GM18511 (cell line): ENCODE data around the gene RAB11FIP4.

ENCODE experiments used
- ATAC-seq: cut with Tn5 transposase; IDR thresholded peaks from one replicate; pipeline ENCODE4 v1.9.1; 2021; ENCODE audit warnings: mild to moderate bottlenecking, moderate library complexity; ENCODE audit not compliant: unreplicated experiment

RAB11FIP4 gene

GRCh38 chr17:31522284-31522931, 130.9 kb downstream of the RAB11FIP4 start:
- ATAC-seq: no peak

DNA sequence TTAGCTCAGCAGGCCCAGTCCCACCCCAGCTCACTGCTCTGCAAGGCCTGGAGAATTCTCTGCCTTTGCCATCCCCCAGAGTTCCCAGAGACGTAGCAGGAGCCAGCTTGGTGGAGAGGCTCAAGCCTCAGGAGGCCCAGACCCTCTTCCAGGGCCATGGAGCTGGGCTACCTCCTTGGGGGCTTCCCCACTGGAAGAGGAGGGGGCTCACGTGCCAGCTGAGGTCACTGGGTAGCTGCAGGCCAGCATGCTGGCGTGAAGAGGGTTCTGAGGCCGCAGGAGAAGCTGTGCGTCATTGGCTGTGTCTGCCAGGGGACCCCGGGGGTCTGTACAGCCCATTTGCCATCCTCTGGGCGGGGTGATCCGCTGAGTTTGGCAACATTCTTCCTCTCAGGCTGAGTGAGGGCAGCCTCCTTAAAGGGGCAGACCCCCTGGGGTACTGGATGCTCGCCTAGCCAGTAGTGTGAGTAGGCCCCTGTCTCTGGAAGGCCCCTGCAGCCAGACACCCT, 131.6 kb downstream of the RAB11FIP4 start:
- no peak for ATAC-seq

DNA sequence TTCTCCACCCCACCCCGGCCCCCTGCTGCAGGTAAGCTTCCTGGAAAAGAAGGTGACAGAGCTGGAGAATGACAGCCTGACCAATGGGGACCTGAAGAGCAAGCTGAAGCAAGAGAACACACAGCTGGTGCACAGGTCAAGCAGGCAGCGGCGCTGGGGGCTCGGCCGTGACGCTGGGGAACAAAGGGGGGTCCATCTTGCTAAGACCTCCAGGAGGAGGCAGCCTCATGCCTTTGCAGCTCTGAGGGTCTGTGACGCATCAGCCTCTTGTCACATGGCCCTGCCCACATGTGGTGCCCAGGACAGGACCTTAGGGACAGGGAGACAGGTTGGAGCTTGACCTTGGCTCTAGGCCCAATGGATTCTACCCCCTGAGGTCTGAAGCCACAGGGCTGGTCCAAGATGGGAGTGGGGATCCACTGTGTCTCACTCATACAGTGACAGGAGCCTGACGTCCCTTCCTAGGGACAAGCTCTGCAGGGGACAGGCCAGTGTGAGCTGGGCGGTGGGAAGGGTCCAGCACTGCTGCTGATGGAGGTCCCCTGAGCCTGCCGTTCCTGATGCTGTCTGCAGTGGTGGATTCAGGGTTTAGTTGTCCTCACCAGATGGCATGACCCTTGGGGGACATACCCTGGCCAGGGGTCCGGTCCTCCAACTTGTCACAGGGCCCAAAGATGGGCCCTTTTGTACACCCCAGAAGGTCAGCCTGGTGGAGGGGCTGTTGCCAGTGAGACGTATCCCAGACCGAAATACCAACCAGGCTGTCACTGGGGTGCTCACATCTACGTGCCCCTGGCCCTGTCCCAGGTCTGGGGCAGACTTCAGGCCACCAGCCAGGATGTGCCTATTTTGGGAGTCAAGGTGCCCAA, 132.6 kb downstream of the RAB11FIP4 start:
- ATAC-seq: no peak

DNA sequence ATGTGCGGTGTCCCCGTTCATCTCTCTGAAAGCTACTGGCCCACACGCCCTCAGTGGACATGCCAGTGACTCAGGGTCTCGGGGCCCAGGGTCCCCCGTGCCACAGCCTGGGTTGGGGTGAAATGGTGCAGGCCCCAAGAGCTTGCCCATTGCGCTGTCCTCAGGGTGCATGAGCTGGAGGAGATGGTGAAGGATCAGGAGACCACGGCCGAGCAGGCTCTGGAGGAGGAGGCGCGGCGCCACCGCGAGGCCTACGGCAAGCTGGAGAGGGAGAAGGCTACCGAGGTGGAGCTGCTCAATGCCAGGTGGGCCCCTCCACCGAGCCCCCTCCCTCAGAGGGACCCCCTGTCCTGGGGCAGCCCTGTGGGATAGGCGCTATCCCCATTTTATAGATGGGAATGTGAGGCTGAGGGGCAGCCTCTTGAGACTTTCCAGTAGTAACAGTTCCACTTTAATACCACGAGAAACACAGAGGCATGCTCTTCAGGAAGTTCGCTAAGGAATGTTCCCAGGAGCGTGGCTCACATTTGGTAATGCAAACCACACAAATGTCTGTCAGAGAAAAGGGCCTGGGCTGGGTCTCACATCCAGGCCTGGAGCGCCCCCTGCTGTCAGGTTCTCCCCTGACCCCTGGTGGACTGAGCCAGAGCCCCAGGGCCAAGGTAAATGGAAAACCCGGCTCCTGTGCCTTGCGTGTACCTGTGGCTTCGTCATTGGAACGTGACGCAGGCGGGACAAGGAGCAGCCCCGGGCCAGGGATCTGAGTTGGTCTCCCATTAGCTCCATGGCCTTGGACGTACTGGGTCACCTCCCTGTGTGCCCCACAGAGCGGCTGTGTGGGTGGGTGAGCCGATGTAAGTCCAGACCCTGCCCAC, 133.7 kb downstream of the RAB11FIP4 start:
- ATAC-seq: peak; percentile 43

DNA sequence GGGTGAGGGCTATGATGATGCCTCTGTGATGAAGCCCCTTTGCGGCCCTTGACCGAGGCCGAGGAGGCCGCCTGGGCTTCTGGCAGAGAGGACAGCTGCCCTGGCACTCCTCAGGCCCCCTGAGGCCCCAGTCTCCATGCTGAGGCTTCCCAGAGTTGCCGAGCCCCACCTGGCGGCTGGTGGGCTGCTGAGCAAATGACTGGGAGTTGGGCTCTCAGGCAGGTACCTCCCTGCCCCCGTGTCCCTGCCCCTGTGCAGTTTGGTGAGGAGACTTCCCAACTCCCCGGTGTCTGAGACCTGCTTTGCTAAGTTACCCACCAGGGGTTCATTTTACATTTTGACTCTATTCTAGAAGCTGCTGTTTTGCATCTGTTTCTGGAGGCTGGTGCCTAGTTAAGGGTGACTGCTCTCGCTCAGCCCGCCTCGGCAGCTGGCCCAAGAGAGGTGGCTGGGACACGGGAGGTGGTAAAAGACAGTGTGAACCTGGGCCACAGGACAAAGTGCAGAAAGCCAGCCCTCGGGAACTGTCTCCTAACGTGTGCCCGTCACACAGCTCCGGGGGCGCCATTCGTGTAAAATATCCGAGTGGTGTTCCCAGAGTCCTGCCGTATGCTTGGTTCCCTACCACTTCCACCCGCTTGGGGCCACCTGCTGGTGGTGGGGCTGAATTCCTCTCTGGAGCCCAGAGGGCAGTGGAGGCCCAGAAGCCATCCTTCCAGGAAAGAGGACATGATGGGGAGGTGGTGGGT, 134.5 kb downstream of the RAB11FIP4 start:
- ATAC-seq: no peak

DNA sequence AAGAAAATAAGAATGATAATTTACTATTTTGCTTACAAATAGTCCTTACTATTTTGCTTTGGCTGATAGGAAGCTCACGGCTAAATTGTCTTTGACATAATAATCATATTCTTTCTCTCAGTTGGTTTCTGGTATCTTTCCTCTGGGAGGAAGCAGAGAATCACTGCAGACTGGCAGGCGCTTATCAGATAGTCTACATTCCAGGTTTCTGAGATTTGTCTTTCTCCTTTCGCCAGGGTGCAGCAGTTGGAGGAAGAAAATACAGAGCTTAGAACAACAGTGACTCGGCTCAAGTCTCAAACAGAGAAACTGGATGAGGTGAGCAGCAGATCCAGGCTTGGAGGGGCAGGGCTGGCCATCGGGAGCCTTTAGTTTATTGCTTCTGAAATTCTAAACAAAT, 136.1 kb downstream of the RAB11FIP4 start:
- ATAC-seq: no peak

DNA sequence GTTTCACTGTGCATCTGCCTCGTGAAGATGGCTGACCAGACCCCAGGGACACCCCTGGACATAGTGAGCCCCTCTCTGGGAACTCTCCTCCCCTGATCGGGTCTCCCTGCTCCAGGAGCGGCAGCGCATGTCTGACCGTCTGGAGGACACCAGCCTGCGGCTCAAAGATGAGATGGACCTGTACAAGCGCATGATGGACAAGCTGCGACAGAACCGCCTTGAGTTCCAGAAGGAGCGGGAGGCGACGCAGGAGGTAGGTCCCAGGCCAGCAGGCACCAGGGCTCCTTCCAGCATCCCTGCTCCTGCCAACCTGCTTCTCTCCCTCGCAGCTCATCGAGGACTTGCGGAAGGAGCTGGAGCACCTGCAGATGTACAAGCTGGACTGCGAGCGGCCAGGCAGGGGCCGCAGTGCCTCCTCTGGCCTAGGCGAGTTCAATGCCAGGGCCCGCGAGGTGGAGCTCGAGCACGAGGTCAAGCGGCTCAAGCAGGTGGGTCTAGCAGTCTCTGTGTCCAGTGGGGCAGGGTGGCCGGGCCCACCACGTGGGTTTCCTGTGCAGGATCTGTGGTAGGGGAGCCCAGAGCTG, 136.9 kb downstream of the RAB11FIP4 start:
- no peak for ATAC-seq

DNA sequence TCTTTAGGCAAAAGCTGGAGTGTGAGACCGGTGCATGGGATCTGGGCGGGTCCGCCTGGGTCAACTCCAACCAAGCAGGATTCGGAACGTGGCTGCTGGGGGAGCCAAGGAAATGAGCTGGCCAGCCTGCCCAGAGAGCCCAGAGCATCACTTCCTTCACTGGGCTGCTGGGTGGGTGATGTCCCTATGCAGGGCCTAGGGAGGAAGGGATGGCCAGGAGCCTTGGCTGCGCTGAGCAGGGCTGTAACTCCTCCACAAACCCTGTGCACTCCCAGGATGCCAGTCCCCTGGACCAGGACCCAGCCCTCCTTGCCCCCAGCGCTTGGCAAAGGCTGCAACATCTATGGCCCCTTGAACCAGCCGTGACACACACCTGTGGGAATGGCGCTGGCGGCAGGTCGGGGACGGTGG, 138.4 kb downstream of the RAB11FIP4 start:
- no peak for ATAC-seq

DNA sequence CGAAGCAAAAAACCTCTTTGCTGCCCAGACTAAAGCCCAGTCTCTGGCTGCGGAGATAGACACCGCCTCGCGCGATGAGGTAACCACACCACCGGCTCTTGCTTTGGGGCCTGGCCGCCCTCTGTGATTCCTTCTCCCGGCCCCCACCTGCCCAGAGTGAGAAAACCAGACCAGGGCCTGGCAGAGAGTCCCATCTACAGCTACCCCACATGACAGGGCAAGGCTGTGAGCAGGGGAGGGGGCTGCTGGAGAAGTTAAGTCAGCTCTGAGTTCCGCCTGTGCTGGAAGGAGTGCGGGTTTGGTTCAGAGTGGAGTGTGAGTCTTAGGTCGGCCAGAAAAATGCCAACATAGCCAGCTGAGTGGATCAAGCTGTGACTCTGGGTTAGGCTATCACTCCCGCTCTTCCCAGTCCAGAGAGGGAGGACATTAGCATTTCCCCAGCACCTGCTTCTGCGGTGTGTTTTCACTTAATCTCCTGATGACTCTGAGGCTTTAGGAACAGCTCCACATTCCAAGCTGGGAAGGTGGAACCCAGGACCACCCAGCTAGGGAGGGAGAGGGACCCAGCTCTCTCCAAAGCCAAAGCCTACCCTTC, 139.0 kb downstream of the RAB11FIP4 start:
- ATAC-seq: no peak

DNA sequence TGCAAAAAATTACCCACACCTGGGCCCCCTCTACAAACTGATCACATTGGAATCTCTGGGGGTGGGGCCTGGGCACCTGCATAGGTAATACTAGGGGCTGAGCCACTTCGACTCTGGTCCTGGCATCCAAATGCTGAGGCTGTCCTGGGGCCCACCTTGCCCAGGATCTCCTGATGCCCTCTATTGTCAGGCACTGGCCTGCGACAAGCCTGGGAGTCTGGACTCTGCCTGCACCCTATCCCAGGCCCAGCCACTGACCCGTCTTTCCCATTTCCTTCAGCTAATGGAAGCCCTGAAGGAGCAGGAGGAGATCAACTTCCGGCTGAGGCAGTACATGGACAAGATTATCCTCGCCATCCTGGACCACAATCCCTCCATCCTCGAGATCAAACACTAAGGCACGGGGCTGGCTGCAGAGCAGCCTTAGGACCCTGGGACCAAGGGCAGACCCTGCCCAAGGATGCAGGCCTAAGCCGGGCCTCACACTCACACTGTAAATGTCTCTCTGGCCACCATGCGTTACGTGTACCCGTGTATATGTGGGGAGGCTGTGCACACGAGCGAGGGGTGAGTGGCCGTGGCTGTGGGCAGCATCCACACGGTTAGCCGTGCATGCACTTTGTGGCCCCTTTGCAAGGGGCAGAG, 140.0 kb downstream of the RAB11FIP4 start:
- no peak for ATAC-seq

DNA sequence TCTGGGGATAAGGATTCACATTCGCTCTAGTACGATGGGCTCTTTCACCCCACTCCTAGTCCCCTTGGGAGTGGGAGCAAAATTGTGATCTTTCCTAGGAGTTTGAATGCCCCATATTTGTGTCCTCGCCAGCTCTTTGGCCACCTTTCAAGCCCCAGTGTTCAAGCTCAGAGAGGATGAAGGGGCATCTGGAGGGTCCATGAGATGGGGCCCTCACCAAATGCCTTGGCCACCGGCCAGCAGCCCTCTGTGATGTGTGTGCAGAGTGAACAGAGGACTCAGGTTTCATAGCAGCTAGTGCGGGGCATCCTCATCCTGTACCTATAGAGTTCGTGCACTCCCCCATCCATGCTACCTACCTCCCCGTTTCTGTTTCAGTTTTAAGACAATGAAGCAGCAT, 140.6 kb downstream of the RAB11FIP4 start:
- ATAC-seq: no peak

GRCh38 chr17:31532526-31532925, 141.1 kb downstream of the RAB11FIP4 start:
- ATAC-seq: no peak

- no peak for ATAC-seq
These were observed 142.2 kb downstream of the RAB11FIP4 start for GRCh38 chr17:31533546-31534155.

DNA sequence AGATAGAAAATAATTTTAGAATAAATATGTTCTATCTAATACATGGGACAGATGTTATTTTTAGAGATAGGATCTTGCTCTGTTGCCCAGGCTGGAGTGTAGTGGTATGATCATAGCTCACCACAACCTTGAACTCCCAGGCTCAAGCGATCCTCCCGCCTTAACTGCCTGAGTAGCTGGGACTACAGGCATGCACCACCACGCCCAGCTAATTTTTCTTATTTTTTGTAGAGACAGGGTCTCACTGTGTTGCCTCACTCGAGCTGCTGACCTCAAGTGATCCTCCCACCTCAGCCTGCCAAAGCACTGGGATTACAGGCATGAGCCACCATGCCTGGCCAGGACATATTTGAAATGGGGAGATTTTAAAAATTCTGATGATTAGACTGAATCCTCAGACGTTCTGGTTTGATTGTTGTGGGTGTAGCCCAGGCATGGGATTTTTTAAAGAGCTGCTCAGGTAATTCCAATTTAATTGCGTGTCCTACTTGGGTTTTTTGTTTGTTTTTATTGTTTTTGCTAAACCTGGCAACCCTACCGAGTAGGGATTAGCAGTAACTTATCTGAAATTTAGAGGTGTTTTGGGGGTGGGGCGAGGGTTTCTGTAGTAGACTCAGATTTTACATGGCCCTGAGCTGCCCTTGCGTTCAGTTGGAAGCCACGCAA, 142.9 kb downstream of the RAB11FIP4 start:
- ATAC-seq: no peak

GRCh38 chr17:31535581-31535981, 144.1 kb downstream of the RAB11FIP4 start:
- peak; percentile 76 for ATAC-seq

GRCh38 chr17:31536451-31536850, 145.0 kb downstream of the RAB11FIP4 start:
- no peak for ATAC-seq

GRCh38 chr17:31537565-31538011, 146.1 kb downstream of the RAB11FIP4 start:
- peak; percentile 9 for ATAC-seq
